Neural cell (in vitro differentiated cells): ENCODE measurements around the gene PARD3B. TPM values are rescaled to one million over a fixed set of nuclear protein-coding genes. Genes with fewer than 3 reads are reported as not detected.

ENCODE experiments used
- H2AFZ ChIP-seq: fragments of 200-600, 300-800 bp; sonication (generic), shearing (Covaris generic); 2 replicates; pipeline ENCODE4 v1.6.0; 2014; ENCODE audit warnings: low read depth, mild to moderate bottlenecking, antibody characterized with exemption, low read length, moderate library complexity
- H3F3A ChIP-seq: fragments of 200-600 bp; shearing (Covaris generic); 2 replicates; pipeline ENCODE4 v1.6.1; 2016; ENCODE audit warnings: mild to moderate bottlenecking, moderate library complexity, mixed read lengths, antibody characterized with exemption, low read length; ENCODE audit not compliant: insufficient read depth, poor library complexity, severe bottlenecking
- H3K27ac ChIP-seq: fragments of 200-600, 300-800 bp; sonication (generic), shearing (Covaris generic); 2 replicates; pipeline ENCODE4 v1.5.1; 2014; ENCODE audit warnings: mild to moderate bottlenecking, low read length, moderate library complexity
- H3K27me3 ChIP-seq: fragments of 300-800, 200-600 bp; sonication (generic), shearing (Covaris generic); 2 replicates; pipeline ENCODE4 v1.6.0; 2014; ENCODE audit warnings: mild to moderate bottlenecking, low read depth, low read length, moderate library complexity; ENCODE audit not compliant: insufficient read depth
- H3K36me3 ChIP-seq: fragments of 300-800, 200-600 bp; sonication (generic), shearing (Covaris generic); 2 replicates; pipeline ENCODE4 v1.5.1; 2014; ENCODE audit warnings: mild to moderate bottlenecking, antibody characterized with exemption, low read length, moderate library complexity; ENCODE audit not compliant: insufficient read depth
- H3K4me2 ChIP-seq: fragments of 300-800, 200-600 bp; sonication (generic), shearing (Covaris generic); 2 replicates; pipeline ENCODE4 v1.6.0; 2014; ENCODE audit warnings: mild to moderate bottlenecking, low read length
- H3K4me3 ChIP-seq: fragments of 300-800, 200-600 bp; sonication (generic), shearing (Covaris generic); 2 replicates; pipeline ENCODE4 v1.5.1; 2014; ENCODE audit warnings: mild to moderate bottlenecking, low read length, moderate library complexity
- H3K79me2 ChIP-seq: fragments of 200-600 bp; shearing (Covaris generic); replicated peaks from 2 replicates; pipeline ENCODE4 v1.6.0; 2014; ENCODE audit warnings: mild to moderate bottlenecking, low read length, moderate library complexity; ENCODE audit not compliant: insufficient read depth
- H3K9ac ChIP-seq: fragments of 300-800, 200-600 bp; sonication (generic), shearing (Covaris generic); 2 replicates; pipeline ENCODE4 v1.6.1; 2016; ENCODE audit warnings: mild to moderate bottlenecking, low read length, mixed read lengths
- H3K9me2 ChIP-seq: fragments of 200-600 bp; shearing (Covaris generic); 2 replicates; pipeline ENCODE4 v1.6.1; 2016; ENCODE audit warnings: mild to moderate bottlenecking, low read length, mixed read lengths; ENCODE audit not compliant: insufficient read depth
- H3K9me3 ChIP-seq: fragments of 200-600, 300-800 bp; sonication (generic), shearing (Covaris generic); 2 replicates; pipeline ENCODE4 v1.6.1; 2016; ENCODE audit warnings: mild to moderate bottlenecking, mixed run types, low read length, moderate library complexity, mixed read lengths
- H4K20me1 ChIP-seq: fragments of 200-600 bp; shearing (Covaris generic); 2 replicates; pipeline ENCODE4 v1.6.1; 2016; ENCODE audit warnings: mild to moderate bottlenecking, mixed run types; ENCODE audit not compliant: insufficient read depth
- EP300 ChIP-seq: fragments of 450-650 bp; conservative IDR thresholded peaks from 2 replicates; pipeline ENCODE4 v1.6.1; 2014; ENCODE audit warnings: antibody characterized with exemption, mild to moderate bottlenecking, moderate library complexity; ENCODE audit not compliant: poor library complexity, severe bottlenecking
- EZH2 ChIP-seq: fragments of 200-600, 300-800 bp; shearing (Covaris generic), sonication (generic); IDR thresholded peaks from 2 replicates; pipeline ENCODE4 v1.6.1; 2014; ENCODE audit warnings: antibody characterized with exemption, low read length, borderline replicate concordance, mild to moderate bottlenecking; ENCODE audit not compliant: insufficient read depth, poor library complexity, severe bottlenecking
- MXI1 ChIP-seq: fragments of 450-650 bp; conservative IDR thresholded peaks from 2 replicates; pipeline ENCODE4 v1.6.1; 2014; ENCODE audit warnings: antibody characterized with exemption, mild to moderate bottlenecking; ENCODE audit not compliant: poor library complexity, severe bottlenecking
- POLR2AphosphoS5 ChIP-seq: IDR thresholded peaks from 2 replicates; pipeline ENCODE4 v1.6.1; 2012
- RAD21 ChIP-seq: fragments of 450-650 bp; conservative IDR thresholded peaks from 2 replicates; pipeline ENCODE4 v1.6.1; 2014; ENCODE audit warnings: antibody characterized with exemption, mild to moderate bottlenecking, moderate library complexity
- REST ChIP-seq: IDR thresholded peaks from 2 replicates; pipeline ENCODE4 v1.6.1; 2012; ENCODE audit warnings: borderline replicate concordance
- SMC3 ChIP-seq: fragments of 450-650 bp; conservative IDR thresholded peaks from 2 replicates; pipeline ENCODE4 v1.6.1; 2014; ENCODE audit warnings: antibody characterized with exemption, mild to moderate bottlenecking, moderate library complexity; ENCODE audit not compliant: poor library complexity
- TAF1 ChIP-seq: IDR thresholded peaks from 2 replicates; pipeline ENCODE4 v1.6.1; 2012; ENCODE audit warnings: low read depth
- polyA plus RNA-seq: library from polyadenylated mRNA; depleted of rRNA; stranded (reverse); fragments of >200 nt; gene quantifications from 2 replicates; pipeline ENCODE4 v1.2.3, GENCODE V29; 2014
- TF ChIP-seq, protein P1 (sequence below): fragments of 450-650 bp; IDR thresholded peaks from 2 replicates; pipeline ENCODE4 v1.5.1; 2014; ENCODE audit warnings: antibody characterized with exemption, mild to moderate bottlenecking, moderate library complexity; ENCODE audit not compliant: poor library complexity, severe bottlenecking

The PARD3B gene
- polyA plus RNA-seq, 1 donor from 2014 or later = 0.54 TPM

DNA sequence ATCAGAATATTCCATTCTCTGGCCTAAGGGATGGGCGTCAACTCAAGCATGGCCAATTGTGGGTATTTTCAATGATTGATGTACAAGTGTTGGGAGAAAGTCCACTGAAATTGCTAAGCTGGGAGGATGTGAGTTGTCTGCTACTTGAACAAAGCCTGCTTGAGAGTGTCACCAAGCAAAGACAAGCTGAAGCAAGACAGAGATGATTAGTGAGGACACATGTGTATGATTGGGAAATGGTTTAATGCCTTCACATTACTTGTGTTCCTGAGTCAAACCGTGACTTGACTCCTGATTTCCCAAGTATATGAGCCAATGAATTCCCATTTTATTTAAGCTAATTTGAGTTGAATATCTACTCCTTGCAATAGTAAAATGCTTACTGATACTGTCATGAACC is 1113.3 kb downstream of the PARD3B start:
- no peak overlapping the region for H3K27ac ChIP-seq
- TF ChIP-seq EZH2 = no peak
- TF ChIP-seq, protein P1, sequence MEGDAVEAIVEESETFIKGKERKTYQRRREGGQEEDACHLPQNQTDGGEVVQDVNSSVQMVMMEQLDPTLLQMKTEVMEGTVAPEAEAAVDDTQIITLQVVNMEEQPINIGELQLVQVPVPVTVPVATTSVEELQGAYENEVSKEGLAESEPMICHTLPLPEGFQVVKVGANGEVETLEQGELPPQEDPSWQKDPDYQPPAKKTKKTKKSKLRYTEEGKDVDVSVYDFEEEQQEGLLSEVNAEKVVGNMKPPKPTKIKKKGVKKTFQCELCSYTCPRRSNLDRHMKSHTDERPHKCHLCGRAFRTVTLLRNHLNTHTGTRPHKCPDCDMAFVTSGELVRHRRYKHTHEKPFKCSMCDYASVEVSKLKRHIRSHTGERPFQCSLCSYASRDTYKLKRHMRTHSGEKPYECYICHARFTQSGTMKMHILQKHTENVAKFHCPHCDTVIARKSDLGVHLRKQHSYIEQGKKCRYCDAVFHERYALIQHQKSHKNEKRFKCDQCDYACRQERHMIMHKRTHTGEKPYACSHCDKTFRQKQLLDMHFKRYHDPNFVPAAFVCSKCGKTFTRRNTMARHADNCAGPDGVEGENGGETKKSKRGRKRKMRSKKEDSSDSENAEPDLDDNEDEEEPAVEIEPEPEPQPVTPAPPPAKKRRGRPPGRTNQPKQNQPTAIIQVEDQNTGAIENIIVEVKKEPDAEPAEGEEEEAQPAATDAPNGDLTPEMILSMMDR = no peak
- no peak for TF ChIP-seq MXI1
- no peak for TF ChIP-seq TAF1
- no peak for TF ChIP-seq EP300
- TF ChIP-seq SMC3 = no peak
- TF ChIP-seq POLR2AphosphoS5 = no peak
- no peak for TF ChIP-seq RAD21
- no peak for TF ChIP-seq REST
- H3K9ac ChIP-seq = no peak overlapping the region
- no peak overlapping the region for H2AFZ ChIP-seq
- H3K36me3 ChIP-seq = no peaks in the 10 kb centered on the region
- no peaks in the 10 kb centered on the region for H3F3A ChIP-seq
- H3K4me2 ChIP-seq = no peak overlapping the region
- H3K4me3 ChIP-seq = no peak overlapping the region
- H3K9me3 ChIP-seq = no peaks in the 10 kb centered on the region
- H3K27me3 ChIP-seq = no peaks in the 10 kb centered on the region
- no peaks in the 10 kb centered on the region for H3K79me2 ChIP-seq
- H3K9me2 ChIP-seq = no peaks in the 10 kb centered on the region
- H4K20me1 ChIP-seq = no peaks in the 10 kb centered on the region

- Histone ChIP-seq H3K79me2 (no peaks in the 10 kb centered on the region), H3K4me2 (no peak overlapping the region), H2AFZ (no peak overlapping the region), H4K20me1 (no peaks in the 10 kb centered on the region), H3K36me3 (no peaks in the 10 kb centered on the region), H3K27ac (no peak overlapping the region), H3K4me3 (no peak overlapping the region), H3F3A (no peaks in the 10 kb centered on the region), H3K9me2 (no peaks in the 10 kb centered on the region), H3K9me3 (no peaks in the 10 kb centered on the region), H3K27me3 (no peaks in the 10 kb centered on the region), H3K9ac (no peak overlapping the region)
- no peak for TF ChIP-seq REST
- TF ChIP-seq POLR2AphosphoS5 = no peak
- TF ChIP-seq, protein P1 = no peak
These were observed 1114.6 kb downstream of the PARD3B start for GRCh38 chr2:205659922-205660321.
